ENCODE measurements around the gene OR8G1.
"Not testable (repeated sequence)": the region's sequence is repeated elsewhere in the genome, so short reads cannot be mapped to it uniquely, and the experiment has no call there.

OR8G1 gene

GRCh38 chr11:124225471-124225870 lies 15.4 kb upstream of the OR8G1 start:
- no peak overlapping the region for H3K27ac Mint-ChIP-seq
- no peaks in the 10 kb centered on the region for H3K27me3 Mint-ChIP-seq (ENCODE audit: low read depth)
- TF ChIP-seq CTCF (IDR thresholded peaks at IDR 0.05; ENCODE audit: unreplicated experiment in 3 of 3) = no peak
- H3K36me3 Mint-ChIP-seq (ENCODE audit: low read depth) = no peaks in the 10 kb centered on the region
- H3K4me1 Mint-ChIP-seq = no peaks in the 10 kb centered on the region
- H3K9me3 Mint-ChIP-seq = no peaks in the 10 kb centered on the region
- no peak overlapping the region for H3K4me3 Mint-ChIP-seq

- TF ChIP-seq CTCF (IDR thresholded peaks at IDR 0.05; ENCODE audit: unreplicated experiment in 3 of 3) = no peak
- no peaks in the 10 kb centered on the region for H3K4me1 Mint-ChIP-seq
- peaks cover 2% of the 10 kb centered on the region for H3K9me3 Mint-ChIP-seq
- H3K4me3 Mint-ChIP-seq = no peak overlapping the region
- H3K27ac Mint-ChIP-seq = no peak overlapping the region
- H3K36me3 Mint-ChIP-seq (ENCODE audit: low read depth) = no peaks in the 10 kb centered on the region
- H3K27me3 Mint-ChIP-seq (ENCODE audit: low read depth) = no peaks in the 10 kb centered on the region
These were observed 7.5 kb upstream of the OR8G1 start for GRCh38 chr11:124233376-124233775.

- peaks cover 2% of the 10 kb centered on the region for H3K9me3 Mint-ChIP-seq
- no peaks in the 10 kb centered on the region for H3K27me3 Mint-ChIP-seq (ENCODE audit: low read depth)
- no peaks in the 10 kb centered on the region for H3K4me1 Mint-ChIP-seq
- no peak for TF ChIP-seq CTCF (IDR thresholded peaks at IDR 0.05; ENCODE audit: unreplicated experiment in 3 of 3)
- no peak overlapping the region for H3K27ac Mint-ChIP-seq
- H3K36me3 Mint-ChIP-seq (ENCODE audit: low read depth) = no peaks in the 10 kb centered on the region
- H3K4me3 Mint-ChIP-seq = no peak overlapping the region
These were observed 2.4 kb upstream of the OR8G1 start for GRCh38 chr11:124238512-124238911.

GRCh38 chr11:124249869-124250268 lies 9.0 kb downstream of the OR8G1 start:
- H3K36me3 Mint-ChIP-seq (ENCODE audit: low read depth); H3K4me1 Mint-ChIP-seq; H3K9me3 Mint-ChIP-seq; H3K4me3 Mint-ChIP-seq; H3K27me3 Mint-ChIP-seq (ENCODE audit: low read depth); H3K27ac Mint-ChIP-seq: not testable (repeated sequence)

- Mint-ChIP-seq H3K4me3 (no peak within 1 kb of the TSS), H3K4me1 (no peaks in the 10 kb centered on the region), H3K27me3 (ENCODE audit: low read depth) (peaks cover 3% of the 10 kb centered on the region), H3K27ac (no peak within 1 kb of the TSS), H3K36me3 (ENCODE audit: low read depth) (no peaks in the 10 kb centered on the region), H3K9me3 (no peaks in the 10 kb centered on the region)
- no peak for TF ChIP-seq CTCF (IDR thresholded peaks at IDR 0.05; ENCODE audit: unreplicated experiment in 3 of 3)
These were observed 15.2 kb downstream of the OR8G1 start, which contains the start of gene OR8G5 for GRCh38 chr11:124256076-124256475. Gene OR8G5, plus strand, starts transcription at chr11:124256376. Its CDS starts 8,556 bp downstream, at chr11:124264932.

- H3K27ac Mint-ChIP-seq; H3K4me1 Mint-ChIP-seq; H3K27me3 Mint-ChIP-seq (ENCODE audit: low read depth); H3K4me3 Mint-ChIP-seq; H3K36me3 Mint-ChIP-seq (ENCODE audit: low read depth); H3K9me3 Mint-ChIP-seq: not testable (repeated sequence)
These were observed 24.1 kb downstream of the OR8G1 start for GRCh38 chr11:124265041-124265440.

GRCh38 chr11:124270886-124271285 lies 30.0 kb downstream of the OR8G1 start:
- not testable (repeated sequence) for H3K27me3 Mint-ChIP-seq (ENCODE audit: low read depth); H3K4me3 Mint-ChIP-seq; H3K4me1 Mint-ChIP-seq; H3K9me3 Mint-ChIP-seq; H3K36me3 Mint-ChIP-seq (ENCODE audit: low read depth); H3K27ac Mint-ChIP-seq

GRCh38 chr11:124274000-124274399 lies 33.1 kb downstream of the OR8G1 start:
- Mint-ChIP-seq H3K4me1 (no peaks in the 10 kb centered on the region), H3K9me3 (no peaks in the 10 kb centered on the region), H3K4me3 (no peak overlapping the region), H3K36me3 (ENCODE audit: low read depth) (no peaks in the 10 kb centered on the region), H3K27me3 (ENCODE audit: low read depth) (no peaks in the 10 kb centered on the region), H3K27ac (no peak overlapping the region)
- no peak for TF ChIP-seq CTCF (IDR thresholded peaks at IDR 0.05; ENCODE audit: unreplicated experiment in 3 of 3)
